LoVo (cell line): ENCODE data around the gene ATP6V1B1.

Experiments
- DNase-seq: peaks from one replicate; pipeline ENCODE4 v3.0.0-alpha.2; 2016; ENCODE audit warnings: low spot score

Gene ATP6V1B1

DNA sequence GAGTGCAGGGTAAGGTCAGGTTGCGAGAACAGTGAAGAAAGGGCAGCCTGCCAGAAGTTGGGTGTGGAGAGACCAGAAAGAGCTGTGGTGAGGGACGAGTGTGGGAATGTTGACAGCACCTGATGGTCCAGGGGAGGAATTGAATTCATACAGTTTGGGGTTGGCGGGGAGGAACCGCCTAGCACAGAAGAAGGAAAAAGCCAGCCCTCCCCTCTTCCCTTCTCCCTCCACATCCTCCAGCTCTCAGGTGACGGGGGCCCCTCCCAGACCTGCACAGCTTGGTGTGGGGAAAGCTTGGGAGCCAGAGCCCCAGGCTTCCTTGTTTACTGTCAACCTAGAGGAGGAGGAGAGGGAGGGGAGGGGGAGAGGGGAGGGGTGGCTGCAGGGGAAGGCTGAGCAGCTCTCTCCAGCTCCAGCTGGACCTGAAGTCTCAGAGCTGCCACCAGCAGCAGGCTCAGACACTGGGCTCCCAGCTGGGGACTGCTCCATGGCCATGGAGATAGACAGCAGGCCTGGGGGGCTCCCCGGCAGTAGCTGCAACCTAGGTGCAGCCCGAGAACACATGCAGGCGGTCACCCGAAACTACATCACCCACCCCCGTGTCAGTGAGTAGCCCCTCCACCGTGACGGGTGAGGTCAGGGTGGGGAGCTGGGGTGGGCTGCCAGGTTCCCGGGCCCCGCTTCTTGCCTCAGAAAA, at the start of gene ATP6V1B1:
Gene ATP6V1B1, plus strand, starts transcription at position 433 of the 697 bp plus-strand sequence. Its CDS starts 55 bp downstream, at position 488.
- DNase-seq: no peak

DNA sequence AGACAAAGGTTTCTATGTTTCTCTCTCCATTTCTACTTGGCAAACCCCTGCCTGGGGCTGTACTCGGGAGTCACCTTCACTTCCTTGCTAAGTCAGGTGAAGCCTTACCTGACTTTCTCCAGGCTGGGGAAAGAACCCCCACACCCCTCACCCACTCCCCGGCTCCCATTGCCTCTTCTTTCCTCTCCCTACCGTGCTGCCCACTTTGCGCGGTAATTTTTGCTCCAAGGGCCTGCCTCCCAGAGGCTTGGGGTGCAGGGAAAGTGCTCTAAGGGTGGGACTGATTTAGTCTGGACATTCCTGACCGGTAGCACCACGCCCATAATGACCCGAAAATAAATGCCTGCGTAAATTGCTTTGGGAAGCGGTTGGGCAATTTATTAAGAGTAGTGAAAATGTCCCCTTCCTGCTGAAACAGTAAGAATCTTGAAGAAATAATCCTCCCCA, 49.1 kb upstream of the ATP6V1B1 start:
- DNase-seq: no peak

DNA sequence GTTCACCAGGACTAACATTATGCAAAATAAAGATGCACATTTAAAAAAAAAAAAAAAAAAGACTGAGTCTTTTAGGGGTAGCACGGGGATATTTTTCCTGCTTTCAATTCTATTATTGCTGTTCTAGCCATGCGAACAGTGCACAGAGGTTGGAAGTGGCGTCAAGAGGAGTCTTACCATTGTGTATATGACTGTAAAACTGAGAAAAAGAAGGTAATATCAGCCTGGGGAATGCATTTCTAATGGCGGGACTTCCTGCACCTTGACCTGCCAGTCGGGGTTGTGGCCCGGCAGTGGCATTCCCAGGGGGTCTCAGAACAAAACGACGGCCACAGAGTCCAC, 48.5 kb upstream of the ATP6V1B1 start:
- DNase-seq: no peak

DNA sequence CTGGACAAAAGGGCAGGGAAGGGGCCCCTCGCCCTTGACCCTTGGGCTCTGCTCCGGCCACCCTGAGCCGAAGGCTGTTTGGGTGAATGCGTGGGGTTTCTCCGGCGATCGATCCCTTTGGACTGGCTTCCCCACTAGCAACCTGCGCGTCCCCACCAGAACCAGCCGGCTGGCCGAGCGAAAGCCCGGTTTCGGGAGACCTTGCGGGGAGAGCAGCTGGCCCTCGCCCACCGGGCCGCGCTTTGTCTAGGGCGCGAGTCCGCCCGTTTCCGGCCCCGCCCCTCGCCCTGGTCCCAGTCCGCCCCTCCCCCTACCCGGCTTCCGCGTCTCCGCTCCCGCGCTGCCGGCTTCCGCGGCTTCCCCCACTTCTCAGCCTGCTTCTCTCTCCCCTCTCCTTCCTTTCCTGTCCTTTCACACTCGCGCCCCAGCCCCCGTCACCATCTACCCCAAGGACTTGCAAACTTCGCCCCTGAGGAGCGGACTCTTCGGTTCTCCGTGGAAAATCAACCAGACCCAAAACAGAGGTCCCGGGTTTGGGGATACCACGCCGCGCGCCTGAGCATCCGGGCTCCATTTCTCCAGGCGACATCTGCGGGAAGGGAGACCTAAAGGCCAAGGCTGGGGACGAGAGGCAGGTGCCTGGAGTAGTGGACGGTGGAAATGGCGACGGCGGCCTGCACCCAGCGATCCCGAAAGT, 48.0 kb upstream of the ATP6V1B1 start:
- no peak for DNase-seq

DNA sequence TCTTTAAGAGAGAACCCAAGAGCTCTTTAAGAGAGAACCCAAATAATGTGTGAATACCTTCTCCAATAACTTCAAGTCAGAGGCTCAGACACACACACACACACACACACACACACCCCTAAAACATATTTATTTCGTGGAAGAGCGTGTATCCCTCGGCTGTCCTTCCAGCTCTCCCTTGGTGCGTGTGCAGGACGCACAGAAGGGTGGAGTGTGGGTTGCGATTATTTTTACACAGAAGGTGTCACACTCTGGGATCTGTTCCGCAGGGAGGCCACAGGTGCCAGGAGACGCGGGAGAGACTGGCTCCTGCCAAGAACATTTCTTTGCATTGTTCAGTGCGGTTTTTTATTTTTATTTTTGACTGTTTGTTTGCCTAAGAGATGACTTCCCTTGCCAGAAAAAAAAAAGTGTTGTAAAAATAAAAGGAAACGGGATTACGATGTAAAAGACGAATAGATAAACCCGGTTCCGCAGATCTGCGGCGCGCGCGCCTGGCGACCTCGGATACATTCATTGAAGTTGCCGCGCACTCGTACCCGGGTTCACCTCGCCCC, 47.3 kb upstream of the ATP6V1B1 start:
- DNase-seq: no peak

DNA sequence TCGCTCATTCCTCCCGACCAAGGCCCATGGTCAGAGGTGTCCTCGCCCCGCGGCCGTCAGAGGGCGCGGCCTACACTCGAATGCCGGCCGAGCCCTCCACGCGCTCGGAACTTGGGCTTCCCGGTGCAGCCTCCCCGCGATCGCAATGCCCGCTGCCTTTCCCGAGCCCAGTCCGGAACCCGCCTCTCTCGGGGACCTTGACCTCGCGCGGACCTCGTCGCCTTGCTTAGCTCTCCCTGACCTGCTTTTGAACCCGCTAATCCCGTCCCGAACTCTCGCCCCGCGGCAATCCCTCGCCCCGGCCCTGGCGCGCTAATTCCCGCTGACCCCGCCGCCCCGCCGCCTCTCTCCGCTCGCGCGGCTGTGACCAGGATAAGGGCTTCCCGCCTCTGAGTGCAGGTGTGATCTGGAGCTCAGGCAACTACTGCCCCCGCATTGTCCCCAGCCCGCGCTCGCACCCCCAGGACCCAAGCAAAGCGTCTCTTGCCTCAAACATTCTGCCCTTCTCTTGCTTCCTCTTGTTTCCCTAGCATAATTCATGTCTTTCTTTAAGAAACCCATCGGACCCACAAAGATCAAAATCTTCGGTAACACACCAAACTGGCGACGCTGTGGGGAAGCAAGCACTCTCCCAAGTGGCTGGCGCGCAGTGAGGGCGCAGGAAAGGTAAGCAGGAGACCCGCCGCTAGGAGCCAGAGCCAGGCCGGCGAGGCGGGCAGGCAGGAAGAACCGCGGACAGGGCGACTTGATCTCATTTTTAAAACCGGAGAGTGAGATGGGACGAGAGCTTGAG, 46.6 kb upstream of the ATP6V1B1 start:
- DNase-seq: no peak

DNA sequence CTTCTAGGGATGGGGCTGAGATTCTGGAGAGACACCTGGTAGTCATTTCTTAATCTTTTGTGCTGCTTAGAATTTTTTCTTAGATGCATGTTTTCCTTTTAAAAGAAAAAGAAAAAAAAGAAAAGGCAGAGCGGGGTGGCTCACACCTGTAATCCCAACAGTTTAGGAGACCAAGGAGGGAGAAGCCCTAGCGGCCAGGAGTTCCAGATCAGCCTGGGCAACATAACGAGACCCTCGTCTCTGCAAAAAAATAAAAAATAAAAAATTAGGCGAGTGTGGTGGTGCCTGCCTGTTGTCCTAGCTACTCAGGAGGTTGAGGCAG, 46.0 kb upstream of the ATP6V1B1 start:
- no peak for DNase-seq

DNA sequence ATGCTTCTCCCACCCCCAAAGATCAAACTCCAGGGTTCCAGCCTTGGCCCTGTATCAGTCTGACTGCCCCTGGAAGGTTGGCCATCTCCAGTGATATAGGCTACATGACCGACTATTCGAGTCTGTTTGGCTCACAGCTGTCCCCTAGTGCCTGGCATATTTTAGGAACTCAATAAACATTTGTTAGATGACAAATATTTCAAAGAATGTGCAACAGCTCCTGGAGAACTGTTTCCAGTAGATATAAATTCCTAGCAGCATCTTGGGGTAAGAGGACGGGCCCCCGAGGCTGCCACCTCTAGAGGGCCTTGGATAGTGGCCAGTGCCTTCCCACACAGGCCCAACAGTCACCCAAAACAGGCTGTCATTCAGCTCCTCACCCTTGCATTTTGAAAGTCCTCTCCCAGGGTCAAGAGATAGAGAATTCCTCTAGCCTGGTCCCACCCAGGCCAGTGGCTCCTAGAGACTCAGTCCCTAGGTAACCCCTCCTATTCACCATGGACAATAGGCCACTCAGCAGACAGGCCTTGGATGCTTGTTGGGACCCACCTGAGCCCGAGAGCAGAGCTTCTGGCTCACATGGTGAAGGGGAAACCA, 45.1 kb upstream of the ATP6V1B1 start:
- DNase-seq: no peak

DNA sequence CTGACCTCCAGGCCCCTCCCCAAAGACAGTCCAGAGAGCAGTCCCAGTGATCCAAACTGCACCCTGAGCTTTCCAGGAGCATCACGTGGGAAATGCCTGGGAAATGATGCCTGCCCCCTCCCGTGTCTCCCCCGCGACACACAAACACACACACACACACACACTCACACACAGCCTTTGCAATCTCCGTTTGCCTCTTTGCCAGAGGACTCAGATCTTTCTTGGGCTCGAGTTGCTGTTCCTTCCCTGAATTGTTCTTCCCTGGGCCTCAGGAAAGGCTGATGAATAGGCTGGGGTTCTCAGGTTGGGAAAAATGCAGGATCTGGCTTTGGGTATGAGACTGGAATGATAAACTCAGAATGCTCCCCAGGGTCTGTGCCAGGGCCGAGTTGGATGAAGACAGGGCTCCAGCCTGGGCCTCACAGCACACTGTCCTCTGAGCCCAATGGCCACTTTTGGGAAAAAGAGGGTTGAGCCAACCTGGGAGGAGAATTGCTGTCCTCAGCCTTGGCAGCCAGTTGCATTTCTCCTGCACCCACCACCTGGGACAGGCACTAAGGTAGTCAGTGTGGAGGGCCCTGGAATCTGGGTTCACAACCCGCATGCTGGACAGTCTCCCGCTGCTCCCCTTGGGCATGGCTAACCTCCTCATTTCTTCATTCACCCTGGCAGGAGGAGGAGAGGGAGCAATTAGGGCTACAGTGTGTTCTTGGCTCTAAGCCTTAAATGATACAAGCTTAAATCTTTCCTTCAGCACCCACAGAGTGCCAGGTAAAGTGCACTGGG, 43.9 kb upstream of the ATP6V1B1 start:
- DNase-seq: no peak

DNA sequence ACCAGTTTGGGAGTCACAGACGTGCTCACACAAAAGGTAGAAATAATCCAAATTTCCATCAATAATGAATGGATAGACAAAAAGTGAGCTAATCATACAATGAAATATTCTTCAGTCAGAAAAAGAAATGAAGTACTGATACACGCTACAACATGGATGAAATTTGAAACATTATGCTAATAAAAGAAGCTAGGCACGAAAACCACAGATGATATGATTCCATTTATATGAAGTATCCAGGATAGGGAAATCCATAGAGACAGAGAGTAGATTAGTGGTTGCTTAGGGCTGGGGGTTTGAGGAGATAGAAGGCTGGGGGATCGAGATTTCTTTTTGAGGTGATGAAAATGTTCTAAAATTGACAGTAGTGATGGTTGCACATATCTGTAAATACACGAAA, 43.0 kb upstream of the ATP6V1B1 start:
- no peak for DNase-seq

DNA sequence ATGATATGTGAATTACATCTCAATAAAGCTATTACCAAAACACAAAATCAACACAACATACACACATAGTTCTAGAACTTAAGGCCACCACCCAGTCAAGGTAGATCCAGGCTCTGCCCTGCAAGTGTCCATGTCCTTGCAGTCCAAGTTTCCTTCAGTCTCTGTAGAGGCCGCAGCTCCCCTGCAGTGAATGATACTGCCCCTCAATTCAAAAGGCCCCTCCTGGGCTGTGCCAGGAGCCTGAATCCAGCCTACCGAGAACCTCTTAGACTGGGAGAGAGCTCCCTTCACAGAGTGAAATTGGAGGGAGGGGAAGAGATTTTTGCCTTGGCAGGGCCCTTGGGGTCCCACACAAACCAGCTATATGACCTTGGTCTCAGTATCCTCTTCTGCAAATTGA, 42.5 kb upstream of the ATP6V1B1 start:
- DNase-seq: no peak

DNA sequence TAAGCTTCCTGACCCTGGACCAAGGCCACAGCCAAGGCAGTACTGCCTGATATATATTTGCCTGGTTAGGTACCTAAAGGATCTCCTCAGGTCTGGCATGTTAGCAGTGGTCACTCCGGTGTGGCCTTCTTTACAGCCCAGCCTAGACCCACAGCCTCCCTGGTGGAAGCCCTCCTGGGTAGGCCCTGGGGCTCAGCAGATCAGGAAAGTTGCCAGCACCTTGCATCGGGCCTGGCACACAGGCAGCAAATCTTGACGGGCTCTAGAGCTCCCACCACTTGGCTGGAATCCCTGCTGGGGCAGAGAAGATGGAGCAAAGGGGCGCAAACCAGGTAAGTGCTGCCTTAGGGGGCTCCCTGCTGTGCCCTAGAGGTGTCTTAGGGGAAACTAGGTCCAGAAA, 40.9 kb upstream of the ATP6V1B1 start:
- DNase-seq: no peak

DNA sequence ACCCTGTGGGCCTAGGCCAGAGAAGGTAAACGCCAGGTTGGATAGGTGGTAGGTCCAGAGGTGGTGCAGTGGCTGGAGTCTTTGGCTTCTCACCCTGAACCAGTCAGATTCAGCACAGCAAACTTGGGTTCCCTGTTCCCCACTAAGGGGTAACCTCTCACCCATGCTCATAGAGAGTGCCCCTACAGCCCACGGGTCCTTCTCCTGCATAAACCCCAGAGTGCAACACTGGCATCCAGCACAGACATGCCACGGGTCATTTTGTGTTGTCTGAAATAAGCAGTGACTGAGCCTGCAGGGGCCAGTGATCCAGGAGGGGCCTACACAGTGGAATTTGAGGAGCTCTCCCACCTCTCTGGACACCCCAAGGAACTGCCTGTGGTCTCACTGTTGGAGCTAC, 40.5 kb upstream of the ATP6V1B1 start:
- DNase-seq: no peak

DNA sequence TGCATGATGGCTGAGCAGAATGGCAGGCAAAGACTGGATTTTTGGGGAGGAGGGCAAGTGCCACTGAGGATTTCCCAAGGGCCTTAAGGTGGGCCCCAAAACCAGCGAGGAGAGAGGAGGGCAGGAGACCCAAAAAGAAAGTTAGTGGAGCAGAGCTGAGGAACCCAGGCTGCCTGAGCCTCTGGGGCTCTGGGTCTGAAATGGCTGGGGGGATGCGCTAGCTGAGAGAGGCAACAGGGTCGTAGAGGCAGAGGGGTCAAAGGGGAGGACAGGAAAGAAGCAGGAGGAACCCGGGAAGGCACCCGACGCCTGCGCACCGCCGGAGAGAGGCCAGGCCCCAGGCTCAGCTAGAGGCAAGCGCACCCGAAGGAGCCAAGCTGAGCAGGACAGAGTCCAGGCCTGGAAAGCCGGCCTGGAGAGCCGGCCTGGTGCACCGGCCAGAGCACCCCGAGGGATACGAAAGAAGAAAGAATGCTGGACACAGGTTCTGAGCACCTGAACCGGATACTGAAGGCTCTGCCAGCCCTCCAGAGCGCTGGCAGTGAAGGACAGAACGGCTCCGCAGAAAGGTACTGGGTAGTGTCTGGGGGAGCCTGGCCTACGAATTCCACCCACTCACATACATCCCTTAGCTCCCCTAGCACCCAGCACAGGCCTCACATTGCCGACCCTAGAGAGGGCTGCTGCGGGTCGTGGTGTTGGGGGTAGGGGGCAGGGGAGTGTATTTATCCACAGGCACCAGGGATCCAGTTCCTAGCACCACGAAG, 39.5 kb upstream of the ATP6V1B1 start:
- no peak for DNase-seq

DNA sequence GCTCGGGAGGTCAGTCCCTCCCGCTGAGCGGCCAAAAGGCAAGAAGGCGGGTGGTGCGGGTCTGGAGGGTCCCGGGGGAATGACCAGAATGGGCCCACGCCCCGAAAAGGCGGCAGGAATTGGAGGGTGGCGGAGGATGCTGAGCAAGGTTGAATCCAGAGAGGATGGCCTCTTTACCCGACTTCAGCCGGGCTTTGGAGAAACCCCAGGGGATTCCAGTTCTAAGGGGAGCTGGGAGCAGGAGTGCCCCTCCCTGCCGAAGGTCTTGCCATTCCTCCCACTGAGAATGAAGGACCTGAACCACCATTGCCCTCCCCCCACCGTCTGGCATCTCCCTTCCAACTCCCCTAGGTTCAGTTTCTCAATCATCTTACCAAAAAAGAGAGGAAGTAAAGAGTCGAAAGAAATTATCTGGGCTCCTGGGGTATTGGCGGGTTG, 38.9 kb upstream of the ATP6V1B1 start:
- no peak for DNase-seq

DNA sequence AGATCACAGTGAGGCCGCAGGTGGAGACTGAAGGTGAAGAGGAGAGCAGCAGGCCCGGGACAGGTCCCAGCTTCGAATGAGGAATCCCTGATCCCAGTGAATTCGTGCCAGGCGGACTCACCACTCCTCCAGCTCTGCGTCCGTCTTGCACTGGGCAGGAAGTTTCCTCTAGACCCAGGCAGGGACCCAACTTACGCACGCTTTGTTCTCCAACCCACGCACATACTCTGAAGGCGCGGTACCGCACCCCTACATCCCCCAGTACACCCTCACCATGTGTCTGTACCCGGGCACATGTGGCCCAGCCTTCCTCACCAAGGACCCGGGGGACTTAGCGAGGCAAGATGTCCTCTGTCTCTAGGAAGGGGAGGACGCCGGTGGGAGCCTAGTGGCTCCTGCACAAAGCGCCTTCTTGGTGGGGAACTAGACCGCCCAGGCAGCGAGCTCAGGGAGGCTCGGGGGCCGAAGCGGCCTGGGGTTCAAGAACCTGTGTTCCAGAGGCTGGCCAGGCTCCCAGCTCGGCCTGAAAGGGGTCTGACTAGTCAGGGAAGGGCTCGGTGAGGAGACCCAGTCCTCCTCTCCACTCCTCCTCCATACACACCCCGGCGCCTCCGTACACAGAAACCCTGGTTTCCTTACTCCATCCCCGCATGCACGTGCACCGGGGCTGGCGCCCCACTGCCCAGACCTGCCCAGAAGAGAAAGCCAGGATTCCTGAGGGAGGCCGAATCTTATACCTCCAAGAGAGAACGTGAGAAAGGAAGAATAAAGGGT, 38.3 kb upstream of the ATP6V1B1 start:
- no peak for DNase-seq

DNA sequence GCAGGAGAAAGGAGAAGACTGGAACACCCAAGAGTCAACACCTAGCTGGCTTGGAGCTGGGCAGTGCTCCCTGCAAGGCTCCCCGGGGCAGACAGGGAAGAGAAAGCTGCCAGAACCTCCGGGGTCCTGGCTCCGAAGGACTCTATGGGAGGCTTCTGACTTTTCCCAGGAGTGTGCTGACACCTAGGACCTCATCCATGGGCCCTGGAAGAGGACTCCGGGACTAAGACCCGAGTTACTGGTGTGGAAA, 37.8 kb upstream of the ATP6V1B1 start:
- no peak for DNase-seq

DNA sequence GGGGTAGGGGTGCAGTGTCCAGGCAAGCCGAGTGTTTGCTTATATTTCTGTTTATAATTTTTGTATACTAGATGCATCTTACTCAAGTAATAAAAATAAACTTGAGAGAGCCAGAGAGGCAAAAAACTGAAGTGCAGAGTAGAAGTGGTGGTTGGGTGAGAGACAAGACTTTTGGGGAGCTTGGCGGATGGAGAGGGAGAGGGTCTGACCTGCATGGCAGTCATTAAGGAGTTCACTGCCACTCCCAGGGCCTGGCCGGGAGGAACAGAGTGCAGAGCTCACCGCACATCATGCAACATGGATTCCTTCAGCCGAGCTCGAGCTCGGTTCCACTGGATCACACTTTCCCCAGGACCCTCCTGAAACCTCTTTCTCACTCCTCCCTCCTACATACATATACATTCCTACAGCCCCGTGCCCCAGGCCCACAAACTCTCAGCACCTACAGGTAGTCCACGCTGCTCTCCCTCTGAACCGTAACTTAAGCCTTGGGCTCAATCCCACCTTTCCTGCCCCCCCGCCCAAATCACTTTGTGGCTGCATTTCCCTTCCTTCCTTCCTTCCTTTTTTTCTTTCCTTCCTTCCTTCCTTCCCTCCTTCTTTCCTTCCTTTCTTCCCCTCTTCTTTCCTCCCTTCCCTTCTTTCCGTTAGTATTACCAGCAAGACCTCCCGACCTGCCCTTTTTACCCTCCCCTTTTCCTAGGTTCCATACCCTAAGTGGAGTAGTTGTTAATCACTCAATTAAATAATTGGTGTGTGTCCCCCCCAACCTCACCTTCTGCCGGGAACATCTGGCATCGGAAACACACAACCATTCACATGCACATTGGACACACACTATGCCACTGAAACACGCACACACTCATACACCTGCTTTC, 37.1 kb upstream of the ATP6V1B1 start:
- DNase-seq: no peak
